HG02884 (cell line): ENCODE results near the gene TMEM151B.
"Not testable (repeated sequence)": the region's sequence is repeated elsewhere in the genome, so short reads cannot be mapped to it uniquely, and the experiment has no call there.

ENCODE experiments used
- ATAC-seq: cut with Tn5 transposase; IDR thresholded peaks from one replicate; pipeline ENCODE4 v1.9.1; 2021; ENCODE audit warnings: mild to moderate bottlenecking, moderate library complexity; ENCODE audit not compliant: unreplicated experiment

TMEM151B gene

DNA sequence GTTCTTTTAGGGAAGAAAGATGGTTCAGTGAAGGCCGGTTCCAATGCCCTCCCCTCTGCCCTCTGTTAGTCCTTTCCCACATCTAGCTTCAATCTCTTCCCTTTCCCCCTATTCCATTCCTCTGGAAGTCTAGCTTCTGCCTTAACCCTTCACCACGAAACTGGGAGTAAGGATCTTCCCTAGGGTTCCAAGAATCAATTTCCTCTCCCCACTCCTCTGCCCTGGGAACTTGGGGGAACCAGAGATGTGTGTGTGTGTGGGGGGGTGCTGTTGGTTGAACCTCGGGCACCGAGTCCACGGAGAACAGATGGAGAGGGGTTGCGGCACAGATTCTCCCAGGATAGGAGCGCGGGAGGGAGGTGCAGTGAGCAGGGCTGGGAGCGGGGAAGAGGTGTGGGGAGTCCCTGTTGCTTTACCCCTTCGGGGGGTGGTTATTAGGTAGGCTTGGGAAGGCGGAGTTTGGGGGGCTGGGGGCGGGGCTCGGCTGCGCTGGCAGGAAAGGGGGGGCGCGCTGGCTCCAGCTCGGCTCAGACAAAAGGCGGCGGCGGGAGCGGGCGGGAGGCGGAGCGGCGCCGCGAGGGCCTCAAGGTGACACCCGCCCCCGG is at the start of gene TMEM151B:
Gene TMEM151B, plus strand, starts transcription at position 530 of the 605 bp plus-strand sequence. CDS start 293 bp downstream, outside the sequence.
- no peak for ATAC-seq

DNA sequence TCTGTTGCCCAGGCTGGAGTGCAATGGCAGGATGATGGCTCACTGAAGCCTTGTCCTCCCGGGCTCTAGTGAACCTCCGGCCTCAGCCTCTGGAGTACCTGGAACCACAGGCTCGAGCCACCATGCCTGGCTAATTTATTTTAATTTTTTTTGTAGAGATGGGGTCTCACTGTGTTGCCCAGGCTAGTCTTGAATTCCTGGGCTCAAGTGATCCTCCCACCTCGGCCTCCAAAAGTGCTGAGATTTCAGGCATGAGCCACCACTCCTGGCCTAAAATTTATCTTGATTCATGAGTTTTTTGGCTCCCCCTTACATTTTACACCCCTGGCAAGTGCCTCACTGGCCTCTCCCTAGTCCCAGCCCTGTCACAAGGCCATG is 49.3 kb upstream of the TMEM151B start:
- ATAC-seq: no peak

DNA sequence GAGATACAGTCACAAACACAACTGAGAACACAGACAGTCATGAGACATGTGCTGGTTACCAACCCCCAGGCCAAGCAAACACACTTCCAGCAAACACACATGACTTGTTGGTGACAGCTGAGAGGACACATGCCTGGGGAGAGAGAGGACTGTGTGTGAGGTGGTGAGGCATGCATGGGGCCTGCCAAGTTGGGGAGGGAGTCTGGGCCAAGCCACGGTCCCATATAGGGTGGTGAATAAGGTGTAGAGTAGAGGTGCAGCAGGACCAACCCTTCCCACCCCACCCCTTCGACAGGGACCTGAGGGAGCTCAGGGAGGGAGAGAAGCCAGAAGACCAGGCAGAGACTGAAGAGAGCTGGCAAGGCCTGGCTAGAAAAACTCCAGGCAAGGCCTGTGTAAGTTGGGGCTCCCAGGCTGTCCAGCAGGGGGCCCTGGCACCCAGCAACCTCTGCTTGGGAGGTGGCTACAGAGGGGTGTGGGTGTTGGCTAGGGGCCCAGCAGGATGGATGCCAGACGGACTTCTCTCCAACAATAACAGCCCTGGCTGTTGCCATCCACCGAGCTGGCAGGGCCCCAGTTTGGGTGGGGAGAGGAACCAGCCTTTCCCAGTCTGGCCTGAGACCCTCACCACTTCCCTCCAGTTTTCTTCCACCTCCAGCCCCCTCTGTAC is 48.8 kb upstream of the TMEM151B start:
- no peak for ATAC-seq

DNA sequence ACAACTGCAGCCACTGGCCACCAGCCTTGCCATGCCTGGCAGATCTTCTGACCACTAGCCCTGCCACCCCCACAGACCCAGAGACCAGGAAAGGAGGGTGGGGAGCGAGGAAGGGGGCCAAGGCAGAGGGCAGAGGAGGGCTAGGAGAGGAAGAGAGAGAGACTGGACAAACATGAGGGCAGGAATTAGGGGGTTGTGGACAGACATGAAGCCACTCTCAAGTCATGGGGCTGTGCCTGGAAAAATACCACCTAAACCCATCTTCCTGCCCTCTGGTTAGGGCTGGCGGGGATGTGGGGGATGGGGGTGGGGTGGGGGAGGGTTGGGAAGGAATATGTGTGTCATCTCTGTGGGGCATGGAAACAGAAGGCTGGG is 48.3 kb upstream of the TMEM151B start:
- no peak for ATAC-seq

DNA sequence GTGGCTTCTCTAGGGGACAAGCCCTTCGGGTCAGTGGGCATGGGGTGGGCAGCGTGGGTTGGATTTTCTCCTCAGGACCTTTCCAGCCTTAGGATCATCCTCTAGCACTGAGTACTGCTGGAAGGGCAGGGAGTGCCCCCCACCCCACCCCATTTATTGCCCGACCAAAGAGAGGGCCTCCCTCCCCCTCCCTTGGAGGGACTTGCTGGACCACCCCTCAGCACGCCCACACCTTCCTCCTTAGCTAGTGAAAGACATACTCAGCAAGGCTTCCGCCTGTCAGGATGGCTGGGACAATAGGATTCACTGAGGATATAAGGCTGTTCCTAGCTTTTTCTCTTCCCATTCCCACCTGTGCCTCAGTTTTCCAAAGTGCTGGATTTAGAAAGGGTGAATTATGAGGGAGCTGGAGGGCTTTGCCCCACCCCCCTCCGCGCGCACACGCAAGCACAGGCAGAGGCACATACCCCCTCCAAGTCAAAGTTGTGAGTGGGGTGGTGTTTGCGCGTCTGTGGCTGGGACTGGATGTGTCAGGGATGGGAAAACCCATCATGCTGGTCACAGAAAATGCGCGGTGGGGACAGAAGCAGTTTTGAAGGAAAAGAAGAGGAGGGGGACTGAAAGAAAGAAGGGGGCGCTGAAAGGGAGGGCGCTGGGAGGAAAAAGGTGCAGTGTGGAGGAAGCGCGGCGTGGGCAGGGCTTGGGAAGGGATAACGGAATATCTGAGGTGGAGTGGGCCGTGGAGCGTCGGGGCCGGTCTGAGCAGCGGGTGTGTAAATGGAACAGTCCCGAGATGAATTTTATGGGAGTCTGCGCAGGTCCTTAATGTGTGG is 47.5 kb upstream of the TMEM151B start:
- ATAC-seq: no peak

DNA sequence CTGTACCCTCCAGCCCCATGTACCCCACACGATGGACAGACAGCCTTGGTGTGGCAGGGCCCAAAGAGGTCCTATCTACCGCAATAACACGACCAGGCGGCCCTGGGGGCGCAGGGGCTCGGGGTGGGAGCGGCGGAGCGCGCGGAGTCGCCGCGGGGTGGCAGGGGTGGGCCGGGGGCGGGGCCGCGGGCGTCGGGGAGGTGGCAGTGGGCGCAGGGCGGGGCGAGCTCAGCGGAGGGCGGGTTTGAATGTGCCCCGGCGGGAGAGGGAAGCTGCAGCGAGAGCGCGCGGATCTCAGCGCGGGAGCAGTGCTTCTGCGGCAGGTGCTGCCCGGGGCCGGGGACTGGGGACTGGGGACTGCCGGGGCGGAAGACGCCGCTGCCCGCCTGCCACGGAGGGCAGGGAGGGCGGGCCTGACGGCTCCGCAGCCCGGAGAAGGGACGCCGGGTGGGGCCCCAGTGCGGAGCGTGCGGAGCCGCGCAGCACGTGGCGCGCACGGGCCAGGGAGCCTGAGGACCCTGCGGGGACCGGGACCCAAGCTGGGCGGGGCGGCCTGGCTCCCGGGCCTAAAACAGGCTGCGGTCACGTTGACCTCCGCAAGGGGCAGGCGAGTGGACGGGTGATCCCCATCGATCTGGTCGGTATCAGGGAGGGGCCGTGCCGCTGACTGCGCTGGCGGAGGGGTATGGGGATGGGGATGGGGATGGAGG is 46.8 kb upstream of the TMEM151B start, which contains the start of gene SLC29A1:
Gene SLC29A1, plus strand, starts transcription at position 277 of the 710 bp plus-strand sequence. CDS start 3,719 bp downstream, outside the sequence.
- ATAC-seq: no peak

DNA sequence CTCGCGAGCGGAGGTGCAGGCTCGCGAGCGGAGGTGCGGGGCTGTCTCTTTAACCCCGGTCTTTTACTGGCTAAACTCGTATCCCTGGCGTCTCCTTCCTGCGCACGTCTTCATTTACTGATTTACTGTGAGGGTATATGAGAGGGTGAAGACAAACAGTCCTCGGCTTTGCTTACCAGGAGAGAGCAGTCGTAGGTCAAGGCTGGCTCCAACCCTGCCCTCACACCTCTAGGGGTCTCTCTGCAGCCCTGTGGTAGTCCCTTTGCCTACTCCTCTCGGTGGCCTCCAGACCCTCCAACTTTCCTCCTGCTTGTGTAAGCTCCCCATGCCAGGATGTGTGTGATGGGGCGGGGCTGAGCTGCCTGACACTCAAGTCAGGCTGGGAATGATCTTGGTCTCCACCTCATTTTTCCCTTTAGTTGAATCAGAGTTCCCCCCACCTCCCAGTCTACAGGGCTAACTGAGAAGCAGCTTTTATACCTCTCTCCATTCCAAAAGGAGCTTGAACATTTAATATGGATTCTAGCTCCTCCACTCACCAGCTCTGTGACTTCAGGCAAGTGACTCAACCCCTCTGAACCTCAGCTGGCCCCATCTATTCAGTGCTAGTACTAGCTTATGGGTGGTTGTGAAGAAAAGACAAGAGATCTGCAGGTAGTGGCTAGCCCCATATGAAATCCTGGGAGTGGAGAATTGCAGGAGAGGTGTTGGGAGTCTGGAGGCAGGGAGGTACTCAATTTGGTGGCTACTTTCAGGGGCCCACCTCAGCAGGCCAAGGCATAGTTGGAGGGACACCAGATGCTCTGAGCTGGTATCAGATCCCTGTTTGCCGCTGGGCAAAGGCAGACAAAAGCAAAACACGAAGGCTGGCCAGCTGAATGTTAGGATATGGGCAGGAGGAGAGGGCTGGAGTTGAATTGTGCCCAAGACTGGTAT is 46.0 kb upstream of the TMEM151B start:
- no peak for ATAC-seq

DNA sequence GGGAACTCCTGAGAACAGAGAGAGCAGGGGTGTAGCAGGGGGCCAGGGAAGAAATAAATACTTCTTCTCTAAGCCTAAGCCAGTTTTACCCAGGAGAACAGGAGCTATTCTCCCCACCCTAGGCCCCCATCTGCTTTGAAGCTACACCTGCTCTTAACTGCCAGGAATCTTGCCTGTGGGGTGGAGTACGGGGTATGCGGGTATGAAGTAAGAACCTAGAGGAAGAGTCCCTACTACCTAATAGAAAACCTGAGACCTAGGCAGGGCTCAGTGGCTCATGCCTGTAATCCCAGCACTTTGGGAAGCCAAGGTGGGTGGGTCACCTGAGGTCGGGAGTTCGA is 45.3 kb upstream of the TMEM151B start:
- no peak for ATAC-seq

DNA sequence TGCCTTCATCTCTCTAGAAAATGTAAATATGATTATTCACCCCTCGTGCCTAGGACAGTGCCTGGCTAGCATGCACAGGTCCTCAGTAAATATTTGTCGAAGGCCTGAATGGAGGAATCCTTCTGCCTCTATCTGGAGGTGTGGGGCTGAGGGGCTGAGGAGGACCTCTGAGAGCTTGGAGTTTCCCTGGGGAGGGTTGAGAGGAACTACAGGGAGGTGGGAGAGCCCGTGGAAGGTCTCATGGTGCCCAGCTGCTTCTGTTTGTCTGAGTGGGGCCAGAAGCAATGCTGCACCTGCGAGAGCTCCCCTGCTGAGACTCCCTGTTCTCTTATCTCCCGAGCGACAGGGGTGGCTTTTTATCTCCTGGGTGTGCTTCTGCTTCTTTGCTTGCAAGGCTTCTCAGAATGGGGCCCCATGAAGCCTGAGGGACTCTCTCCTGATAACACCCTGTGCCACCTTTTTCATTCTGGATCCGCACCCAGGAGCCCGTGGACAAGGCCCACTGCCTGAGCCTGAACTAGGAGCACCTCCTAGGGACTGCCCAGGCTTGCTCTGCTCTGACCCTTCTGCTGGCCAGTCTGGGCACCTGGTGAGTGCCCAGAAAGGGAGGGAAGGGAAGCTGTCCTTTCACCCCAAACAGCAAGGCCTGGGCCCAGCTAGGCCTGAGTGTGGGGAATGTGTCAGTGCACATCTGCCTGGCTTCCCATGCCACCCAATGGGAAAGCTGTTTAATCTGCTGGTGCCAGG is 44.5 kb upstream of the TMEM151B start:
- ATAC-seq: no peak

DNA sequence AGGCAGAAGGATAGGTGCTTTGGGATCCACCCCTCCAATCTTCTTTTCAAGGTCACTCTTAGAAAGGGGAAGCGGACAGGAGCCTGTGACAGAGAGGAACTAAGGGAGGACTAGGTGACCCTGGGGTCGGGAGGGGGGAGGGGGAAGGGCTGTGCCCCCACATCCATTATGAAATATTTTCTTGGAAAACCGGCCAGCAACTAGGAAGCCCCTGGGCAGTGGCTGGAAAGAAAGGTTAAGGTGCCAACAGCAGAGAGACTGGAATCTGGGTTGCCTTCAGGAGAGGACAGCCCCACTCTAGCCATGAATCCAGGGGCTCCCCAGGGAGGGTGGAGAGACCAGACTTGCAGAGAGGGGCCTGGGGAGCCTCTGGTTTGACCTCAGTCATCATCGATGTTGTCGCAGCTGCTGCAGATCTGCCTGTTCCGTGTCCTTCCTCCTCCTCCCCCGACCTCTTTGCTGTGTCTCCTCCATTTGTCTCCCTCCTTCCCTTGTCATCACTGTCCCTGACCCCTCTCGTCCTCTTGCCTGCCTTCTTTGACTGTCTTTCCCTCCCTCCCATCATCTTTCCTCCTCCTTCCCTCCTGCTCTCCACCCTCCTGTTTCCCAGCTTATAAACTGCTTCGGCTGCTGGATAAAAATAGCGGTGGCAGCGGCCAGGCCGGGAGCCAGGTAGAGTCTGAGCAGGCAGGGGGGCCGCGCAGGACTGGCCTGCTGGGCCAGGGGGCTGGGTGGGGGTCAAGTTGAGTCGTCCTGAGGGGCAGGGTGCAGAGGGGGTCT is 43.7 kb upstream of the TMEM151B start:
- no peak for ATAC-seq

DNA sequence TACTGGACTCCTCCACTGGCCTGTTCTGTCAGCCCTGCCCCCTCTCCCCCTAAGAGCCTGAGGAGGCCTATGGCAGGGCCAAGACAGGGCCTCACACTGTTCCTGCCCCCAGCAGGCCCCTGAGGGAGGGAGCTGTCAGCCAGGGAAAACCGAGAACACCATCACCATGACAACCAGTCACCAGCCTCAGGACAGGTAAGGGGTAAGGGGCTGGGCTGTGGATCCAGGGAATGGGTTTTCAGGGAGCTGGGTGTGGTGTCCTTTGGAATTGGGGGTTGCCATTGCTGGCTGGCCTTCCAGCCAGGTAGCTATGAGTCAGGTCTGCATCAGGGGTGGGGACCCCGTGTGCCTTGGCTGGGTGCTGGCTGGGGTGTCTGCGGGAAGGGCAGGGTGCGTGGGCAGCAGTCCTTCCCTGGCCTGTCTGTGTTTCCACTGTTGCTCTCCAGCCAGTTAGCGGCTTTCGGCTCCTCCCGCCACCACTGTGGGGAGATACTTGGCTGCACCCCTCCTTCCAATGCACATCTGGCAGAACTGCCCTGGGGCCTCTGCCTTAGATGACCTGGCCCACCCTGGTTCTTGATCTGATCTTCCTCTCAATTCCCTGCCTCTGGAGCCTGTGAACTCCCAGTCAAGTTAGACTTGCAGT is 43.0 kb upstream of the TMEM151B start:
- ATAC-seq: no peak

DNA sequence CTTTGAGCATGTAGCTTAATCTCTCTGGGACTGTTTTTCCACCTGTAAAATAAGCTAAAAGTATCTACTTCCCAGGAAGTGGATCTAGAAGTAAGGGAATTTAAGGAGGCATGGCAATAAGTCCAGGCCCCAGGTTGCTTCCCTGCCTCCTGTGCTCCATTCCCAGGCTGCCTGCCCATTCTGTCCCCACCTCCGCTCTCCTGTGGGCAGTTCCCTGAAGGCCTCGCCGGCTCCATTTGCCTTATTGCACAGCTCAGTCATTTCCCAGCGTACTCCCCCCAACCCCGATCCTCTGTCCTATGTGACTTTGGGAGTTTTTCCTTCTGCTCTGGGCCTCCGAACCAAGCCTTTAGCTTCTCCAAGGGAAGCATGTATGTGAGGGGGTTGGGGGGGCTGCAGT is 42.2 kb upstream of the TMEM151B start:
- no peak for ATAC-seq

DNA sequence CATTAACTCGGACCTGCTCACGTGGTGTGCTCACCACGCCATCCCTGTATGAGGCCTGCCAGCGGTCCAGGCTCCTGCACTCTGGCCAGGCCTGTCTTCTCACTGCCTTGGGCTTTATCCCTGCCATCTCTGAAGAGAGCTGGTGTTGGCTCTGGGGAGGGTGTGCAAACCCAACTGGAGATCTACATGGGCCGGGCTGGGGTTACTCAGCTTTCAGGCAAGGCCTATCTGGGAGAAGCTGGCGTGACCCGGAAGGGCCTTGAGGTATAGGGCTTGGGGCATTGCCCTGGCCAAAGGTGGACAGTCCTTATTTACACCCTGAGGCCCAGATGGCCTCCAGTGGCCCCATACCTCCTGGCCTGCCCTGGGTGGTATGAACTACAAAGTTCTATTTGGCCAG is 41.8 kb upstream of the TMEM151B start:
- no peak for ATAC-seq

DNA sequence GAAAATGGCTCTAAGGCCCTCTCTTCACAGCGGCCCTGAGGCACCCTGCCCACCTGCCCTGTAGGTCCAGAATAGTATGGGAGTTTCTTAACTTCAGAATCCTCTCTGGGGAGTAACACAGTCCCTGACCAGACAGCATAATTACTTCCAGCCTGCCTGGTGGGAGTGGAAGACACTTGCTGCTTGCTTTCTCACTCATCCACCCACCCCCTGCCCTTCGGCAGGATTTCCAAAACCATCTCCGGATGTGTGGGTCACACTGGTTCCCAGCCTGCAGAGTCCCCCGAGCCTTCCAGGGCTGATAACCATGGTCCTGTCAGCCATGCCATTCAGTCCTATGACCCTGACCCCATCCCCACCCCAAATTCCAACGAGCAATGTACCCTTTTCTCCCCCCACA is 41.4 kb upstream of the TMEM151B start:
- no peak for ATAC-seq

DNA sequence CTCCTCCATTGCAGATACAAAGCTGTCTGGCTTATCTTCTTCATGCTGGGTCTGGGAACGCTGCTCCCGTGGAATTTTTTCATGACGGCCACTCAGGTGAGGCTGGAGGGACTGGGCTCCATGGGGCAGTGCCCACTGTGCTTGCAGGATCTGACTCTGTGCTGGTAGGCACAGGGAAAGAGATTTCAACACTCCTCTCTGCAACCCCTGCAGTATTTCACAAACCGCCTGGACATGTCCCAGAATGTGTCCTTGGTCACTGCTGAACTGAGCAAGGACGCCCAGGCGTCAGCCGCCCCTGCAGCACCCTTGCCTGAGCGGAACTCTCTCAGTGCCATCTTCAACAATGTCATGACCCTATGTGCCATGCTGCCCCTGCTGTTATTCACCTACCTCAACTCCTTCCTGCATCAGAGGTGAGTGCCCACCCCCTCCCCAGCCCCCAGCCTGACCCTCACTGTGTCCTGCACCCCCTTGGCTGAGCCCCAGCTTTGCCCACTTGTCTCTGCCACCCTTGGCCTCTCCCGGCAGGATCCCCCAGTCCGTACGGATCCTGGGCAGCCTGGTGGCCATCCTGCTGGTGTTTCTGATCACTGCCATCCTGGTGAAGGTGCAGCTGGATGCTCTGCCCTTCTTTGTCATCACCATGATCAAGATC is 40.7 kb upstream of the TMEM151B start:
- ATAC-seq: no peak

DNA sequence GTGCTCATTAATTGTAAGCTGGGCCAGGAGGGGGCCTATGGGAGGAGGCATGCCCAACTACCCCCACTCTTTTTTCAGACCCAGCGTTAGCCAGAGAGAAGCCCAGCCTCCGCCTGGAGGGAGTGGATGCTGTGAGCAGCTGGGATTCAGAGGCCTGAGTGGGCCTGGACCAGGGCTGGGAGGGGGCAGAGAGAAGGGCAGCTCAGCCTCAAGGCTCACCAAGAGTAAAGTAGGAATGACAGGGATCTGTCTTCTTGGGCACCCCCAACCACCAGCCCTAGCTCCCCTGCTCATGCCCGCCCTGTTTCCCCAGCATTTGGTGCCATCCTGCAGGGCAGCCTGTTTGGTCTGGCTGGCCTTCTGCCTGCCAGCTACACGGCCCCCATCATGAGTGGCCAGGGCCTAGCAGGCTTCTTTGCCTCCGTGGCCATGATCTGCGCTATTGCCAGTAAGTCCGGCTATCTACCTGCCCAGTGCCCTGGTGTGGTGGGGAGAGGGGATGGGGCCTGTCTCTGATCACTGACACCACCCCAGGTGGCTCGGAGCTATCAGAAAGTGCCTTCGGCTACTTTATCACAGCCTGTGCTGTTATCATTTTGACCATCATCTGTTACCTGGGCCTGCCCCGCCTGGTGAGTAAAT is 40.1 kb upstream of the TMEM151B start:
- no peak for ATAC-seq

DNA sequence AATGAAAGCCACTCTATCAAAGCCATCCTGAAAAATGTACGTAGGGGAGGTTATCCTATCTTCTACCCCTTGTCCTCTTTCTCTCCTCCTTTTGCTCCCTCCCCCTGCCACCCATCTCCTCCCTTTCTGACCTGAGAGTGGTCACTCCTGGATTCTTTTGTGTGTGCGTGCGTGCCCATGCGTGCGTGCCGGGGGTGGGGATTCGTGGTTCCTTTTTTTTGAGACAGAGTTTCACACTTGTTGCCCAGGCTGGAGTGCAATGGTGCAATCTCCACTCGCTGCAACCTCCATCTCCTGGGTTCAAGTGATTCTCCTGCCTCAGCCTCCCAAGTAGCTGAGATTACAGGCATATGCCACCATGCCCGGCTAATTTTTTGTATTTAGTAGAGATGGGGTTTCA is 38.8 kb upstream of the TMEM151B start:
- not testable (repeated sequence) for ATAC-seq
